Adrenal gland (tissue), 5 donors: Measurements from ENCODE around the gene FAM76A.

Experiments
- CTCF ChIP-seq, 6 experiments: fragments of 450-650 bp in 4 of 6; fragments of 200-600 bp in 2 of 6; sonication (generic) in 1 of 6; IDR thresholded peaks; 1 replicate in 5 of 6; 2 replicates in 1 of 6; pipeline versions ENCODE4 v1.5.1 to v1.8.0; 2016 to 2021; ENCODE audit warnings: antibody characterized with exemption in 6 of 6, mild to moderate bottlenecking in 2 of 6, moderate library complexity in 1 of 6
- POLR2A ChIP-seq, 2 donors: fragments of 450-650 bp; IDR thresholded peaks; one replicate each; pipeline ENCODE4 v1.6.1; 2017; ENCODE audit warnings: antibody characterized with exemption in 2 of 2, mild to moderate bottlenecking in 2 of 2, moderate library complexity in 1 of 2
- donor health status: DM: no; HTN: no; CAD: no.

DNA sequence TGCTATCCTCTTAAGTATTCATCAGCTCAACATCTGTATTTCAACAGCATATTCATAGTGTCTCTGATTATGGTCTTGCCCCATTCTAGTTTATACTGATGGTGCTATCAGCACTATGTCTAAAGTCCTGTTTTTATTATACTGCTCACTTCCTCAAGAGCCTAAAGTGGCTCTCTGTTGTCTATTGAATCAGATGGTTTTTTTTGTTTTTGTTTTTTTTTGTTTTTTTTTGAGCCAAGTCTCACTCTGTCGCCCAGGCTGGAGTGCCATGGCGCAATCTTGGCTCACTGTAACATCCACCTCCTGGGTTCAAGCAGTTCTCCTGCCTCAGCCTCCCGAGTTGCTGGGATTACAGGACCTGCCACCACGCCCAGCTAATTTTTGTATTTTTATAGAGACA is 53.4 kb downstream of the FAM76A start:
- TF ChIP-seq POLR2A (IDR thresholded peaks at IDR 0.05) (no peak), CTCF (IDR thresholded peaks at IDR 0.05) (no peak)
